ENCODE measurements around the gene KCTD15.

KCTD15 gene

DNA sequence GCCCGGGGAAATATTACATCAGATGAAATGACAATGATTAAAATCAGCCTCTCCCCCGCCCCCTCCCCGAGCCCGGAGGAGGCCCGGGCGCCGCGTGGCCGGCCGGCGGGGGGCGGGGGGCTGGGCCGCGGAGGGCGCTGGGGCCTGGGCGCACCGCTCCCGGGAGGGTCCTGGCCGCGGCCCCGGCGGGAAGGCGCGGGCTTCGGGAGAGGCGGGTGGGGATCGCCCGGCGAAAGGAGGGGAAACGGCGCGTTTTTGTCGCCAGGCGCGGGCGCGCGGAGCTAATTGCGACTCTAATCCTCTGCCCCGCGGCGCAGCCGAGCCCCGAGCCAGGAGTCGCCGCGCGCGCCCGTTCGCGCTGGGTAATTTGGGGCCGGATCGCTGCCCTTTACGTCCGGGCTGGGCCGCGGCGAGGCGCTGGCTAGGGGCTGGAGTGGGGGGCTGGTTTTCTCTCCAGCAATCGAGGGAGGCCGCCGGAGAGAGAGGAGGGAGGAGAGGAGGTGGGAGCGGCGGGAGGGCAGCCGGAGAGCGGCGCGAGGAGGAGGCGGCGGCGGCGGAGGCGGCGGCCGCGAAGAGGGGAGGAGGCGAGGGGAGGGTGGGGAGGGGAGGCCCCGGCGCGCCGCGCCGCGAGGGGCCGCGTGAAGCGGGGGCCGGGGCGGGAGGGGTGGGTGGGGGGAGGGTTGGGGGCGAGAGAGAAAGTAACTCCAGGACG lies at the start of gene KCTD15:
Gene KCTD15, plus strand, starts transcription at position 707 of the 712 bp plus-strand sequence. CDS start 3,585 bp downstream, outside the sequence.
- DNase-seq, result no peak

DNA sequence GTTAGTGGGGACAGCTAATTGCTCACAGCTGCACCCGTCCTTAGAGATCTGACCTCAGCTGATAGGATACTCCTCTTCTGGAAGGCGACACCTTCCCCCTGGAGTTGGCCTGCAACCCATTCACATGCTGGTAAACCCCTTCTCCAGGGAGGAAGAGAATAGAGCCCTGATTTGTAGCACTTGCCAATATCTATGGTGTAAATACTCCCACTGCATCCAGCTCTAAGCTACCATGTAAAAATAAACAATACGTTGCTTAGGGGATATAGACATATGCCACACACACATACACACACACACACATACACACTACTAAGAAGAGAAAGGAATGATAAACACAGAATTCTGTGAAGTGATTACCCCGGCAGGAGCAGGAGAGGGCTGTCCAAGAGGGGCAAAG lies 49.4 kb upstream of the KCTD15 start:
- DNase-seq, result no peak

- DNase-seq, result no peak
Measured at GRCh38 chr19:33748231-33748630, 48.4 kb upstream of the KCTD15 start.

GRCh38 chr19:33749016-33749415 lies 47.7 kb upstream of the KCTD15 start:
- DNase-seq, result no peak

GRCh38 chr19:33749619-33750175 lies 47.0 kb upstream of the KCTD15 start:
- no peak for DNase-seq

DNA sequence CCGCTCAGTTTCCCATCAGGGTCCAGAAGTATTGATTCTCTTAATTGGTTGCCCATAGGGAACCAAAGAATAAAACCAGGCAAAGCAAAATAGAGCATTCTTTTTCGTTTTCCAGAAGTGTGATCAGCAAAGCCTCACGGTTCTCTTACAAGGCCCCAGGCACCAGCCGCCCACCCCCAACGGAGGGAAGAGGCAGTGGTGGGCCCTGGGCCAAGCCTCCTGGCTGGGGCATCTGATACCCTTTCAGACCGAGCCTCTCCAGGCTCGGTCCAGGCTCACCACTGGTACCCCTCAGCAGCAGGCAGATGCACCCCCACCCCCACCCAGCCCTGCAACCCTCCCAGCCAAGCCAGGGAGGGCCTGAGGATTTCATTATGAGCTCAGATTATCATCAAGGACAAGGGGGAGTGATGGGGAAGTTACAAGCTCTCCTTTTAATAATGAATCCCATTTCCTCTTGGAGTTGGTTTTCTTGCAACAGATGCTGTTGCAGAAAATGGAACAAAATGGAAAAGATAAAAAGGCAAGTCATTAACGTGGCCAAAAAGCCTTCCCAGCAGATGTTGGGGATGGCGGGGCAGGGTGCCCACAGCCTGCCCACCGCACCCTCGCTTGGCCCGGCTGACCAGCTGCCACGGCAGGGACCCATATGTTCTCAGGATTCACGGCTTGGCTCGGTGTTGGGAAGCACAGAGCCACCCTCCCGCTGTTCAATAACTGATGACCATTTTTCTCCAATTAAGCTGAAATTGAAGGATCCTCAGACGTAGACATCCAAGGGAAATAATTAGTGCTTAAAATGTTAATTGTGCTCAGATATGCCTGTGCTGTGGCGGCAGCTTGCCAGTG lies 45.9 kb upstream of the KCTD15 start:
- DNase-seq, result no peak

DNA sequence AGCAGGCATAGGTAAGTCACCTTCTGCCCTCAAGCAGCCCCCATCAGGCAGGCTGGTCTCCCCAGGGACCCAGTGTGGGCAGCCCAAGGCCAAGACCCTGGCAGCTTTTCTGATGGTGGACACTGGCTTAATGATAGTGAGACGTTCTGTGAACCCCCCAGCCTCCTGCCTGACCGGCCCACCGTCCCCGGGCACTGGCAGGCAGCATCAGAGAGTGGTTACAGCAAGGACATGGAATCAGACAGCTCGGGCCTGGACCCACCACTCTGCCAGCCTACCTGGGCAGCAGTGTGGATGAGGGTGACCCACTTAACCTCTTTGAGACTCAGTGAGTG lies 45.3 kb upstream of the KCTD15 start:
- DNase-seq, result no peak

DNA sequence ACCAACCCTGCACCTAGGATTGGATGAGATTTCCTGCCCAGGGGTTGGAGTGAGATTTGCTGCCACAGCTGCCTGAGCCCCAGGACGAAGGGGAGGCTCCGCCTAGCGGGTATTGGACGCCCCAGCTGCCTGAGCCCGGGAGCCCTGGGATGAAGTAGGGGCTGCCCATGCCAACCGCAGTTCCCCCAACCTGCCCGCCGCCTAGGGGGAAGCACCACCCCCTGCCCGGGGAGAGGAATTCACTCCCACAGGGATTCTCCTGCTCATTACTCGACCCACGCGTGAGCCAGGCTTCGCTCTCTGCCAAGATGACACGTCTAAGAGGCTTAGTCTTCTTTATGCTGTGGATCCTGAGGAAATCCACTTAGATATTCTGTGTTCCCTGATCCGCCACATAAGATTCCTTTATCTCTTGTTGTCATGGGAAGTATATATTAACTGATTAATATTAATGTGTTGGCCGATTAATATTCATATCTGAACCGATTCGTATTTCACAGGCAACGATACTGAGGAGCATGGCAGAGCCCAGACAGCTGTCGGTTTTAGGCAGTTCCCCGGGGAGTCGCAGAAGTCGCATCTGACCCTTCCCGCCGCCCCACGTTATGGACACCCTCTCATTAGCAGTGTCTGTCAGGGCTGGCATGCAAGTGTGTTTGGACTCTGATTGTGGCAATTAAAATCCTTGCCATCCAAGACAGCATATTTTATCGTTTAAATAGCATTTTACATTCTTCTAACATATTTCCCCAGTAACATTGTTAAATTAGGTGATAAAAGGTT lies 44.5 kb upstream of the KCTD15 start:
- DNase-seq, result no peak

DNA sequence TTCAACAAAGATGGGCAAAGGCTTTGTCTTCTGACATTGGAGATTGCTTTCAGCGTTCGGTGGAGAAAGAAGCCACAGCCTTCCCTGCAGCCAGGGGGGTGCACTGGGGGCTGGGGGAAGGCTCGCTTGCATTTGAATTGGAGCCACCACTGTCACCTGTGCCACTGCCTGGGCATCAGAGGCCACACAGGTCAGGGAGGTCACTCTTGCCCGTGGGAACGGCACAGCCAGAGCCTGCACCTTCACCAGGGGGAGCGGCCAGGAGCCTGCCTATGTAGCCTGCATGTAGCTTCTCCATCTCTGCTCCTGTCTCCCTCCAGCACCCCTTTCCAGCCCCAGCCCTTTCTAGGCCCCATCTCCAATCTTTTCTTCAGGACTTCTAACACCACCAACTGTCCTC lies 43.7 kb upstream of the KCTD15 start:
- DNase-seq, result no peak

- no peak for DNase-seq
Measured at GRCh38 chr19:33754361-33754760, 42.3 kb upstream of the KCTD15 start.

DNA sequence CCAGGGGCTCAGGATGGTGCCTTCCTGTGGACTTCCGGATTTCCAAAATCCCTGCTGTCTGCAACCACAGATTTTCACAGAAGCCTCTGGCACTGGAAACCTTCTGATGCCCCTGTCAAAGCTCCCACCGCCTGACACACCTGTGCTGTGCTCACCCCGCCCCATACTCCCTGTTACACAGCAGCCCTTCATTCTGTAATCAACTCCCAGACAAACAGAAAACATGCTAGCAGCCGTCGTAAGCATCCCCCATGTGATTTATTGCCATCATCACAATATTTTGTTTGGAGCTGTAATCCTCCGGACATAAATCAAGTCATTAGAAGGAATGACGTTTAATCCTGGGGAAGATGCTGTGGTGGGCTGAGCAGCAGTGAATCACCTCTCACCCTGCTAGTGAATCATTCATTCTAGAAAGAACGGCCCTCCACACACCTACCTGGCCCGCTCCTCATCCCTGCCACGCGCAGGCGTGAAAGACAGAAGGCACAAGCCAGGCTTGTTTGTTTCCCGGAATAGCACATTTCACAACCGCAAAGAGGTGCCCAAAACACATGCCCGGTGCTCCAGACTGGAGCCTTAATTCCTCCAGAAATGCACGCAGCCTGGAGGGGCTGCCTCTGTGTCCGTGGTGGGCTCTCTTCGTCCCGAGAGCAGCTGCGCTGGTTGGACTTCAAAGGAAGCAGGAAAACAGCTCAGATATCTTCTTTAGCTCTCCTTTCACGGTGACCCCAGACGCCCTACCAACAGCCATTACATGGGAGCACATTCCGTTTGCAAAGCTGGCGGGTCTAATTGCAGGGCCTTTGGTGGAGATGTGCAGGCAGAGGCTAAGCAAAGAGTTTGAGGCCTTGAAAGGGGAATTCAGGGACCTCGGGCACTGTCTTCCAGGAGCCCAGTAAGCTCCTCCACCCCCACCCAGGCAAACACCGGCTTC lies 41.3 kb upstream of the KCTD15 start:
- no peak for DNase-seq

DNA sequence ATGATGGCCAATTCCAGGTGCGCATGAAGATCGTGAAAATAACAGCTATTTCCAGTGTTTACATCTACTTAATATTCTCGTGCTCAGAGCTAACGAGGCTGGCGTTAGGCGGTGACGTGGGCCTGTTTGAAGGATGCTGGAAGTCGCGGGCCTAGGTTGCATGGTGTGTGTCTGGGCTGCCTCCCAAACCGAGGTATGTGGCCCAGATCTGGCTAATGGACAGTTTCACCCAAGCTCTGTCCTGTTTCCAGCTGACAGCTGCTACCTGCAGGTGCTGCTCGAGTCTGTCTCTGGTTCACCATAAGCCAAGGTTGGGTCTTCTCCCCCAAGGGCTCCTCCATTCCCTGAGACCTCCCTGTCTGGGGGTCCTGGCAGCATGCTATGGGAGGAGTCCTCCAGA lies 40.5 kb upstream of the KCTD15 start:
- DNase-seq, result no peak

- no peak for DNase-seq
Measured at GRCh38 chr19:33758541-33759013, 38.1 kb upstream of the KCTD15 start.

GRCh38 chr19:33759356-33759755 lies 37.3 kb upstream of the KCTD15 start:
- no peak for DNase-seq

- no peak for DNase-seq
Measured at GRCh38 chr19:33763633-33764371, 32.9 kb upstream of the KCTD15 start.

DNA sequence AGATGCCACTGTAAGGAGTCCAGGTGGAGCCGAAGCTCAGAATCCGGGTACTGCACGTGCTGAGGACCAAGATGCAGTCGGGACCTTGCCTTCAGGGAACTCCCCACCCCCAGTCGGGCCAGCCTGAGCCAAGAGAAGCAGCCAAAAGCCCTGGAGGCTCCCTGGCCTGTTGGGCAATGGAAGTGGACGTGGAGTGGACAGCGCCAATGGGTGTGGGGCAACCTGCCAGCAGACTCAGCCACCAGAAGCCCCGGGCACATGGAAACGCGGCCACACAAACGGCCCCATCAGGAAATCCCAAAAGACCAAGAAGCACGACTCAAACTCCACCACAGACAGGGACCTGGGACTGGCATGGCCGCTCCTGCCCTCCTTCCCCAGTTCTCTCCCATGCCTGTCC lies 30.0 kb upstream of the KCTD15 start:
- no peak for DNase-seq

- no peak for DNase-seq
Measured at GRCh38 chr19:33767898-33768413, 28.7 kb upstream of the KCTD15 start.

GRCh38 chr19:33769208-33769607 lies 27.5 kb upstream of the KCTD15 start:
- DNase-seq, result no peak

DNA sequence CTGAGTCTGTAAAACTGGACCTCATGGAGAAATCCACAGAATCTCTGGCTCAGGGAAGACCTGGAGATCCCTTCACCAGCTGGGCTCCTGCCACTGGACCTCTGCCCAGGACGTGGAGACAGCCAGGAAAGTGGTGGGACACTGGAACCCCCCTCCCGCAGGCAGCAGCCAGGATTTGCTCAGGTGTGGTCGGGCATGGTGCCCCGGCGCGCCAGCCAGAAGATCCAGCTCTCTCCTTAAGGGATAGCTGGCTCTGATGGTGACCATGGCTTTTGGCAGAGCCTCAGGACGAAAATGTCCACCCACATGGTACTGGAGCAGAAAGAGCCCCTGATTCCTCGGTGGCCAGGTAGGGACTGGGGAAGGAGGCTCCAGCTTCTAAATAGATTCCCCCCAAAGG lies 26.6 kb upstream of the KCTD15 start:
- no peak for DNase-seq

DNA sequence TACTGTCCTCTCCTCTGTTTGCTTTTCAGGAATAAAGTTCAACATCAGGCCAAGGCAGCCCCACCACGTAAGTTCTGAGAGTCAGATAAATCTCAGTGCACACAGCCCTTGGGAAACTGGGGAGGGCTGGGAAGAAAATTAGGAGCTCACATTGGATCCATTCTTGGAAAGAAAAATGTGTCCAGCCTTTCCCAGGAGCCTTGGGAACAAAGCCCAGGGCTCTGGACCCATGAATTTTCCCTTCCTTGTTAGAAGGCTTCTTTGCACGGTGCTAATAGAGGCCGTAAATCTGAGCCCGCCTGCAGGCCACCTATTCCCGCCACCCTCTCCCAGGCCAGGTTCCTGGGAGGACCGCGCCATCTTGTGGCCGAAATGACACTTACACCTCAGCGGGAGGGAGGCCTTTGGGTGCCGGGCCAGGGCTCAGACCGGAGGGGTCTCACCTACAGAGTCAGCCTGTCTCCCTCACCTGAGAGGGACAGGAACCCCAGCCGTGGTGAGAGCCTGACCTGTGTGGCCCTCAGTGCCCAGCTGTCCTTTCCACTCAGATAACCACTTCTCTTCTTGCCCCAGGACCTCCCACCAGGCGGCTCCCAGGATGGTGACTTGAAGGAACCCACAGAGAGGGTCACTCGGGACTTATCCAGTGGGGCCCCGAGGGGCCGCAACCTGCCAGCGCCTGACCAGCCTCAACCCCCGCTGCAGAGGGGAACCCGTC lies 25.1 kb upstream of the KCTD15 start:
- DNase-seq, result no peak

All from T1000 (cell line).